NCI-H2081 (cell line): Measurements from ENCODE around the gene STK40.

ENCODE experiments used
- DNase-seq, 2 experiments: peaks; one replicate each; lab custom pipeline; 2025; lab: John Stamatoyannopoulos, UW

STK40 gene

GRCh38 chr1:36309397-36309796 lies 76.3 kb downstream of the STK40 start:
- DNase-seq = no peak

- DNase-seq = no peak
Measured at GRCh38 chr1:36307601-36308330, 78.0 kb downstream of the STK40 start.

- peak; percentile 97 to 98 for DNase-seq
Measured at GRCh38 chr1:36306902-36307456, 78.7 kb downstream of the STK40 start.

- DNase-seq = peak; percentile 63 to 75
Measured at GRCh38 chr1:36306210-36306901, 79.4 kb downstream of the STK40 start, which contains the start of gene SH3D21. Gene SH3D21, plus strand, starts transcription at chr1:36306368. Its CDS starts 53 bp downstream, at chr1:36306421.

- DNase-seq = no peak
Measured at GRCh38 chr1:36305915-36306209, 79.9 kb downstream of the STK40 start.

- no peak for DNase-seq
Measured at GRCh38 chr1:36304970-36305914, 80.5 kb downstream of the STK40 start.

- DNase-seq = no peak
Measured at GRCh38 chr1:36304521-36304920, 81.2 kb downstream of the STK40 start.

- DNase-seq = no peak
Measured at GRCh38 chr1:36303650-36304360, 81.9 kb downstream of the STK40 start.

- DNase-seq = no peak
Measured at GRCh38 chr1:36303244-36303643, 82.5 kb downstream of the STK40 start.

- DNase-seq = no peak
Measured at GRCh38 chr1:36301220-36301619, 84.5 kb downstream of the STK40 start.

- no peak for DNase-seq
Measured at GRCh38 chr1:36300526-36300925, 85.2 kb downstream of the STK40 start.

- DNase-seq = no peak
Measured at GRCh38 chr1:36298640-36299039, 87.1 kb downstream of the STK40 start.

- DNase-seq = no peak
Measured at GRCh38 chr1:36297062-36297461, 88.7 kb downstream of the STK40 start.

GRCh38 chr1:36295390-36295789 lies 90.3 kb downstream of the STK40 start:
- no peak for DNase-seq
